ENCODE results near the gene DNAH1.

GRCh38 chr3:52401551-52401950 is 85.4 kb downstream of the DNAH1 start:
- no peak for TF ChIP-seq USF2 (IDR thresholded peaks at IDR 0.05; ENCODE audit: low read depth, low read length)
- TF ChIP-seq, protein P1, sequence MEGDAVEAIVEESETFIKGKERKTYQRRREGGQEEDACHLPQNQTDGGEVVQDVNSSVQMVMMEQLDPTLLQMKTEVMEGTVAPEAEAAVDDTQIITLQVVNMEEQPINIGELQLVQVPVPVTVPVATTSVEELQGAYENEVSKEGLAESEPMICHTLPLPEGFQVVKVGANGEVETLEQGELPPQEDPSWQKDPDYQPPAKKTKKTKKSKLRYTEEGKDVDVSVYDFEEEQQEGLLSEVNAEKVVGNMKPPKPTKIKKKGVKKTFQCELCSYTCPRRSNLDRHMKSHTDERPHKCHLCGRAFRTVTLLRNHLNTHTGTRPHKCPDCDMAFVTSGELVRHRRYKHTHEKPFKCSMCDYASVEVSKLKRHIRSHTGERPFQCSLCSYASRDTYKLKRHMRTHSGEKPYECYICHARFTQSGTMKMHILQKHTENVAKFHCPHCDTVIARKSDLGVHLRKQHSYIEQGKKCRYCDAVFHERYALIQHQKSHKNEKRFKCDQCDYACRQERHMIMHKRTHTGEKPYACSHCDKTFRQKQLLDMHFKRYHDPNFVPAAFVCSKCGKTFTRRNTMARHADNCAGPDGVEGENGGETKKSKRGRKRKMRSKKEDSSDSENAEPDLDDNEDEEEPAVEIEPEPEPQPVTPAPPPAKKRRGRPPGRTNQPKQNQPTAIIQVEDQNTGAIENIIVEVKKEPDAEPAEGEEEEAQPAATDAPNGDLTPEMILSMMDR (conservative IDR thresholded peaks at IDR 0.05; ENCODE audit: low read depth, low read length): no peak
- TF ChIP-seq POLR2A (IDR thresholded peaks at IDR 0.05; ENCODE audit: low read depth, low read length): no peak
- TF ChIP-seq RAD21 (IDR thresholded peaks at IDR 0.05; ENCODE audit: low read length): no peak
- no peak for TF ChIP-seq RFX5 (IDR thresholded peaks at IDR 0.05; ENCODE audit: low read depth, low read length)
- TF ChIP-seq CEBPB (IDR thresholded peaks at IDR 0.05; ENCODE audit: low read depth, low read length): no peak
